GM11168 (cell line): ENCODE results near the gene PDXP.
"Not testable (repeated sequence)": the region's sequence is repeated elsewhere in the genome, so short reads cannot be mapped to it uniquely, and the experiment has no call there.

Source experiments
- in situ Hi-C: fragments of 300-500 bp; cut with MboI; formaldehyde crosslinking; loops from one replicate; pipeline ENCODE4 v1.12.0; 2022; ENCODE audit warnings: low sequenced_read_pairs; ENCODE audit not compliant: unreplicated experiment

Gene PDXP

DNA sequence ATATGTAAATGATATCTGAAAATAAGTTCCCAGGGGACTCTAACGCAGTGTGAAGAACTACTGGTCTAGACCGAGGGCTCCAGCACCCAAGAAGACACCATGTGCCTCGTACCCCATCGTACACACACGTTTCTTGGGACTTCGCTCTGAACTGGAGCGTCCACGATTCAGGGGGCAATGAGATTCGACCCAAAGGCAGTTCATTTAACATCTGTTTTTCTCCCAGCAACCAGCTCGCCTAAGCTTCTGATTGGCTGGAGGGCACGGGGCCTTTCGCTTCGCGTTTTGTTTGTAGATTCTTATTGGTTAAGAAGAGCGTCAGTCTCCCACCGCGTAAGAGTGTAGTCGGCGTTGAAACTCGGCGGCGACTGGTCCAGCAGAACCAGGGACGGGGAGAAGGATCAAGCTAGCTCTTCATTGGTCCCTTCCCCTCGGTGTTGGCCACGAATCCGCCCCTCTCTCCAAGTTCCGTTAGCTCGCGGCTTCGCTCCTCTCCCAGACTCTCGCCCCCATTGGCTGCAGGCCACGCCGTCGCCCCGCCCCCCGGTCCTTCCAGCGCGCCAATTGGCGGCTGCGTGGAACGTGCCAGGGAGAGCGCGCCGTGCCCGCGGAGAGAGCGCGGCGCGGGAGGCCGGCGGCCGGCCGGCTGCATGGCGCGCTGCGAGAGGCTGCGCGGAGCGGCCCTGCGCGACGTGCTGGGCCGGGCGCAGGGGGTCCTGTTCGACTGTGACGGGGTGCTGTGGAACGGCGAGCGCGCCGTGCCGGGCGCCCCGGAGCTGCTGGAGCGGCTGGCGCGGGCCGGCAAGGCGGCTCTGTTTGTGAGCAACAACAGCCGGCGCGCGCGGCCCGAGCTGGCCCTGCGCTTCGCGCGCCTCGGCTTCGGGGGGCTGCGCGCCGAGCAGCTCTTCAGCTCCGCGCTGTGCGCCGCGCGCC, at the start of gene PDXP:
Gene PDXP, plus strand, starts transcription at position 591 of the 933 bp plus-strand sequence. Its CDS starts 60 bp downstream, at position 651.
- in situ Hi-C loops = no loop called here

GRCh38 chr22:37609240-37610152, 49.0 kb upstream of the PDXP start:
- in situ Hi-C loops = no loop called here

DNA sequence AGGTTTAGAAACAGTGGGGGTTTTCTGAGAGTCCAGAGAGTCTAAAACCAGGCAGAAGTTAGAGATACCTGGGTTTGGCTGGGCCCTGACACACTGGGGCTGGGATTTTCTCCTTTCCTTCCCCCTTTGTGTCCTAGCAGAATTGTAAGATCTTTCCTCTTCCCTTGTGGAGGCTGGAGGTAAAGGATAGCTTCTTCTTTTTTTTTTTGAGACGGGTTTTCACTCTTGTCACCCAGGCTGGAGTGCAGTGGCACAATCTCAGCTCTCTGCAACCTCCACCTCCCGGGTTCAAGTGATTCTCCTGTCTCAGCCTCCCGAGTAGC, 48.4 kb upstream of the PDXP start:
- in situ Hi-C loops = not testable (repeated sequence)

DNA sequence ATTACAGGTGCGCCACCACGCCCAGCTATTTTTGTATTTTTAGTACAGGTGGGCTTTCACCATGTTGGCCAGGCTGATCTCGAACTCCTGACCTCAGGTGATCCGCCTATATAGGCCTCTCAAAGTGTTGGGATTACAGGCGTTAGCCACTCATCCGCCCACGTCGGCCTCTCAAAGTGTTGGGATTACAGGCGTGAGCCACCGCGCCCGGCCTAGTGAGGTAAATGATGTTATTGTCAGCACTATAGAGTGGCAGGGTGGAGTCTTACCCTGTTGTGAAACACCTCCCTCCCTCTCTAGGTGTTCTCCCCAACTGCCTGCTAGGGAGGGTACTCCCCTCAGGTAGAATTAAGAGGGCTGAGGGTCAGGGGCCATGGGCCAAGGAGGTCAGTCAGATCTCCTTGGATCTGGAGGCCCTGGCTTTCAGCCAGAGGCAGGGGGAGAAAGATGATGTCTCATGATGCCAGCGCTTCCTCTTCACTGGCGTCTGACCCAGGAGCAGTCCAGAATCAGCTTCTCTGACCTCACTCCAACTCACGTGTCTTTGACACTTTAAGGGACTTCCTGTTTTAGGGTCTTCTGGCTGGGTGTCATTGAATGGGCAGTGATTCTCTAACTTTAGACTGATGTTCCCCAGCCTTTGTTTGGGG, 47.9 kb upstream of the PDXP start:
- in situ Hi-C loops = no loop called here

DNA sequence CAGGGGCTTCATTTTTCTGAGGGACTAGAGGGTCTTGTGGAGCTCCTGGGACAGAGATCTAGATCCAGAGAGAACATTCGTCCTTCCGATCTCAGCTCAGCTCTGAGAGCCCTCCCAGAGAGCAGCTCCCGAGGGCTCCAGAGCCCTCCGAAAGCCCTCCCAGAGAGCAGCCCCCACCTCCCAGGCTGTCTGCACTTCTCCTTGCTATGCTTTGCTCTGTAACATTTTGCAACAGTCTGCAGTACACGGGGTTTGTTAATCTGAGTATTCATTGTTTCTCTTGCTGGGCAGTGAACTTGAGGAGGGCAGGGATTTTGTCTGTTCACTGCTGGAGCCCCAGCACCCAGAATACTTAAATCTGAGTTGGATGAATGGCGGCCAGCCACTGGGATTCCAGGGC, 47.3 kb upstream of the PDXP start:
- in situ Hi-C loops = no loop called here

DNA sequence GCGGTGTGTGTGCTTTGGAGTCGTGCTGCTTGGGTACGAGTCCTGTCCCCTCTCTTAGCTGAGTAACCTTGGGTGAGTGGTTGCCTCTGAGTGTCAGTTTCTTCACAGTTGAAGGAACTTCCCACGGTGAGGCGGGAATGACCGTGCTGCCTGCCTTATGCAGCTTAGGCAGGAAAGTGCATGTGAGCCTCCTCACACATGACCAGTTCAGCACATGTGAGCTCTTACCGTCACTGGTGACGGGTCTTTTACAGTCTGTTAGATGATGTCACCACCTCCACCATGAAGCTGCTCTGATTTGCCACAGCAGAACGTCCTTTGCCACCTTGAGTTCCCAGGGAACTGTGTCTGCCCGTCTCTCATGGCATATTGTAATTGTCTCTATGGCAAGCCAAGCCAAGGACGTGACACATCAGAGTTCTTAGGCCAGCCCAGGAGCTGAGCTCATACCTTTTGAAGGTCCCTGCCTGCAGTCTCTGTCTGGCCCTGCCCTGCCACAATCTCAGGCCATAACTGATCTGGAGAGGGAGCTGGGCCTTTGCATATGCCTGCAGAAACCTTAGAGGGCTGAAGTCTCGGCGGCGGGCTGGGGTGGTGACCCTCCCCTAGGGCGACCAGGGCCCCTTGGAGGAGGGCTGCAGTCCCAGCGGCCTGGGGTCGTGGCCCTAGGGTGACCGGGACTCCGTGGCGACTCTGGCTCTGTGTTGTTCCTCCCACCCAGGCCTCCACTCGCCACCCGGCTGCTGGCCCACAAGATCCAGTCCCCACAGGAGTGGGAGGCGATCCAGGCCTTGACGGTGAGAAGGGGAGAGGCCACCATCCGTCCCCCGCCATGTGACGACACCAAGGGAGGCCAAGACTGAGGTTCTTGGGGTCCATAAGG, 42.1 kb upstream of the PDXP start:
- in situ Hi-C loops = no loop called here

GRCh38 chr22:37617431-37617830, 41.1 kb upstream of the PDXP start:
- in situ Hi-C loops = no loop called here

GRCh38 chr22:37618072-37618656, 40.4 kb upstream of the PDXP start:
- in situ Hi-C loops = no loop called here

GRCh38 chr22:37618674-37619073, 39.8 kb upstream of the PDXP start:
- in situ Hi-C loops = no loop called here

DNA sequence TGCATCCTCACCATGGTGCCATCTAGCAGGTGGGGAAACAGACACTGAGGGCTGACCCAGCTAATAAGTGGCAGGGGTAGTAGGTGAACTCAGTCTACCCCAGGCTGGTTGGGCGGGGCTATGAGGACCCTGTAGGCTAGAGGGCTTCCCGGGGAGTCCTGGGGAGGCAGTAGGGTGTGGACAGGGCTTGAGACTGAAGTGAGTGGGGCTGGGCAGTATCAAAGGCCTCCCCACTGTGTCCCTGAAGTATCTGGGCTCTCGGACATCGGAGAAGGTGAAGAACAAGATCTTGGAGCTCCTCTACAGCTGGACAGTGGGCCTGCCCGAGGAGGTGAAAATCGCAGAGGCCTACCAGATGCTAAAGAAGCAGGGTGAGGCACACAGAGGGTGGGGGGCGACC, 38.5 kb upstream of the PDXP start:
- in situ Hi-C loops = loop anchor here (10.0 kb wide), 1 partner anchor 65 kb away; the partner anchor contains the start of gene NOL12

GRCh38 chr22:37621352-37621860, 37.1 kb upstream of the PDXP start:
- in situ Hi-C loops = loop anchor here (10.0 kb wide), 1 partner anchor 63 kb away; the partner anchor contains the start of gene NOL12

- in situ Hi-C loops = loop anchor here (10.0 kb wide), 1 partner anchor 61 kb away; the partner anchor contains the start of gene NOL12
Measured at GRCh38 chr22:37623075-37624016, 35.2 kb upstream of the PDXP start.

GRCh38 chr22:37624017-37624365, 34.5 kb upstream of the PDXP start:
- in situ Hi-C loops = loop anchor here (10.0 kb wide), 1 partner anchor 61 kb away; the partner anchor contains the start of gene NOL12

GRCh38 chr22:37624876-37625275, 33.6 kb upstream of the PDXP start:
- in situ Hi-C loops = loop anchor here (10.0 kb wide), 1 partner anchor 60 kb away; the partner anchor contains the start of gene NOL12

DNA sequence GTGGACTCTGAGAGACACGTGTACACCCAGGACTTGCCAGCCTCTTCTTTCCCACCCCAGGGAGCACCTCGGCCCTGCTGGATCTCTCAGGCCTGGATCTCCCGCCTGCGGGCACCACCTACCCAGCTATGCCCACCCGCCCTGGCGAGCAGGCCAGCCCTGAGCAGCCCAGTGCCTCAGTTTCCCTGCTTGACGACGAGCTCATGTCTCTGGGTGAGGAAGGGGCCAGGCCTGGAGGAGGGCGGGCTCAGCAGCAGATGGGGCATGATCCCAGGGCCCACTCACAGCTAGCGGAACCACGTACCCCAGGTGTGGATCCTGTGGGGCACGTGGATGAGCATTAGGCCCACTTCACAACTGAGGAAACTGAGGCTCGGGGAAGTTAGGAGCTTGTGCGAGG, 32.8 kb upstream of the PDXP start:
- in situ Hi-C loops = loop anchor here (10.0 kb wide), 1 partner anchor 59 kb away; the partner anchor contains the start of gene NOL12

DNA sequence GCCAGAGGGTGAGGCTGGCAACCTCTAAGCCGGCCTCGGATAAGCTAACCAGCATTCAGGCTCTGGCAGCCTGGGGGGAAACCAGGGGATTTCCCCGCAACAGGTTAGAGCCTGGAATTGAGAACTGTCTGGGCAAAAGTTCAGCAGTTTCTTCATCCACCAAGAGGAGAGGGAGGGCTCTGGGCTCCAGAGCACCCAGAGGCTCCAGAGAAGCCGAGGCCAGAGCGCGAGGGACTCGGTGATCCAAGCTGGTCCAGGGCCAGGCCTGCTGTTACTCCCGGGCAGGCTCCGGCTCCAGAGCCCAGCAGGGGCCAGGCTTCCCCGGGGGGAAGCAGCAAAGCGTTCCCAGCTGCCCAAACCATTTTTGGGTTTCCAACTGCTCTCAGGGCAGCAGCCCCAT, 32.4 kb upstream of the PDXP start:
- in situ Hi-C loops = loop anchor here (10.0 kb wide), 1 partner anchor 59 kb away; the partner anchor contains the start of gene NOL12

GRCh38 chr22:37626556-37627075, 31.9 kb upstream of the PDXP start:
- in situ Hi-C loops = loop anchor here (10.0 kb wide), 1 partner anchor 58 kb away; the partner anchor contains the start of gene NOL12
